Stimulated activated CD4-positive, alpha-beta T cell treated with anti-CD3 and anti-CD28 coated beads, Interleukin-1b, Interleukin-23, amount 100 ng/mL, for 48 hours (primary cell): ENCODE measurements around the gene RRP8.
A peak's percentile ranks its signal among the peaks of the same experiment; 100 is the strongest.

Source experiments
- DNase-seq: peaks from one replicate; pipeline ENCODE4 v3.0.0-alpha.2; 2020

RRP8 gene

DNA sequence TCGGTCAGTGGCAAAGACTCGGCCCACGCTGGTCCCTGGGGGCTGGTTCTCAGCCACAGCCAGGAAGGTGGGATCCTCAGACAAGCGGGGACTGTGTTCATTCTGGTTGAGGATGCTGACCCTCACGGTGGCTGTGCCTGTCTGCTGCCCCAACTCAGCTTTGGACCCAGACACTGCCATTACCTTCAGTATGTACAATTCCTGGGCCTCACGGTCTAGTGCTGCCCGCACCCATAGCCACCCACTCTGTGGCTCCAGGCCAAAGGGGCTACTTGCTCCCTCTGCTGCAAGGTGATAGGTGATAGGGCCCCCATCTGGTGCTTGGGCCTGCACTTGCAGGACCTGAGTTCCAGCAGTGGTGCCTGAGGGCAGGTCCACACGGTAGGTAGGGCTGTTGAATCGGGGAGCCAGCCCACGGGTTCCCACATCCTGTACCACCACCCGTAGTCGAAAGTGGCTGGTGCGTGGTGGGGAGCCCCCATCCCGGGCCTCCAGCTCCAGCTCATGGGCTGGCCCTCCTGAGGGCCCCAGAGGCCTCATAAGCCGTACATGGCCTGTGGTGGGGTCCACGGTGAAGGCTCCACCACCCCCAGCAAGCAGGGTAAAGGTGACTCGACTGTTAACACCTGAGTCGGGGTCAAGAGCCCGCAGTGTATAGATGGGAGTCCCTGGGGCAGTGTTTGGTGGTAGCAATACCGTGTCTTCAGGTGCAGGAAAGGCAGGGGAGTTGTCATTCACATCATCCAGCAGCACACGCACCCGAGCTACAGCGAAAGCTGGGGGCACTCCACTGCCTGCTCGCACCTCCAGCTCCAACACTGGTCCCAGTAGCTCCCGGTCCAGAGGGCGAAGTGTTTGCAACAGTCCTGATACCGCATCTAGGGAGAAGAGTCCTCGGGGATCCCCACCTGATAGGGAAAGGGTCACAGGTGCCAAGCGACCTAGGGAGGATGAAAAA lies 29.0 kb upstream of the RRP8 start:
- DNase-seq: no peak

- no peak for DNase-seq
Measured at GRCh38 chr11:6631361-6631890, 28.0 kb upstream of the RRP8 start.

- no peak for DNase-seq
Measured at GRCh38 chr11:6630632-6631291, 27.3 kb upstream of the RRP8 start.

GRCh38 chr11:6629892-6630631 lies 26.6 kb upstream of the RRP8 start:
- no peak for DNase-seq

DNA sequence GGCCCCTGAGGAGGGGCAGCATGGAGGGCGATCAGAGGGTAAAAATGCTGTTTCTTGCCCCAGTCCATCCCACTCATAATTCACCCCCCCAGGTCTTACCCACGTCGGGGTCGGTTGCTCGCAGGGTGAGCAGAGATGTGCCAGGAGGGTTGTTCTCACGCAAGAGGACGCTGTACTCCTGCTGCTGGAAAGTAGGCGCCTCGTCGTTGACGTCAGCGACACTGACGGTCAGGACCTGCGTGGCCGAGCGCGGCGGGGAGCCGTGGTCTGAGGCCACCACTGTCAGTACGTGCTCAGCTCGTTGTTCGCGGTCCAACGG lies 26.1 kb upstream of the RRP8 start:
- DNase-seq: no peak

DNA sequence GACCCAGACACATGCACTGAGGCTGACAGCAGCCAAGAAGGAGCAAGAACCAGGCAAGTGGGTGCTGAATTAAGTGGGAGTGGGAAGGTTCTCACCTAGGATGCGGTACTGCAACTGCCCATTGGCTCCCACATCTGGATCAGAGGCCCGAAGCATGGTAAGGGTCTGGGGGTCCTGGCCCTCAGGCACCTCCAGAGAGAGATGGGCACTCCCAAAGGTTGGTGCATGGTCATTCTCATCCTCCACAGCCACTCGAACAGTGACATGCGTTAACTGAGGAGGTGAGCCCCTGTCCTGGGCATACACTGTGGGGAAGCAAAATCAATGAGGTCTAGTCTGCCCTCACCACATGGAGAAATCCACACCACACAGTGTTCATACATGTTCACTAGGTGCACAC lies 25.1 kb upstream of the RRP8 start:
- no peak for DNase-seq

DNA sequence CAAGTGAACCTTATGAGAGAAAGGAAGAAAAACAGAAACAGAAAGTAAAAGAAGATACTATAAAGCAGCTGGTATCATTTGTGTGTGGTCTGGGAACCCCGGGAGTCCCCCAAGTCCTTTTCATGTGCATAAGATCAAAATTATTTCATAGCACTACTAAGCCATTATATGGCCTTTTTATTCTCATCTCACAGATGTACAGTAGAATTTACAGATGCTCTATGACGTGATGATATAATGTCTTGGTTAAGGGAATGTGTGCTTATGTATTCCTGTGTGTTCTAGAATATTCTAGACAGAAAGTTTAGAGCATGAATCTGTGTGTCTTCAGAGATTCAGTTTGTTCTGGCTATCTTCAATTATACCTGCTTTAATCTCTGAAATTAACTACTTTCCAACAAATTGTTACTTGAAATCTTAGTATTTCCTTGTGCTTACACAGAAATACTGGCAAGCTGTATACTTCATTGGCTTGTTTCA lies 24.4 kb upstream of the RRP8 start:
- DNase-seq: no peak

DNA sequence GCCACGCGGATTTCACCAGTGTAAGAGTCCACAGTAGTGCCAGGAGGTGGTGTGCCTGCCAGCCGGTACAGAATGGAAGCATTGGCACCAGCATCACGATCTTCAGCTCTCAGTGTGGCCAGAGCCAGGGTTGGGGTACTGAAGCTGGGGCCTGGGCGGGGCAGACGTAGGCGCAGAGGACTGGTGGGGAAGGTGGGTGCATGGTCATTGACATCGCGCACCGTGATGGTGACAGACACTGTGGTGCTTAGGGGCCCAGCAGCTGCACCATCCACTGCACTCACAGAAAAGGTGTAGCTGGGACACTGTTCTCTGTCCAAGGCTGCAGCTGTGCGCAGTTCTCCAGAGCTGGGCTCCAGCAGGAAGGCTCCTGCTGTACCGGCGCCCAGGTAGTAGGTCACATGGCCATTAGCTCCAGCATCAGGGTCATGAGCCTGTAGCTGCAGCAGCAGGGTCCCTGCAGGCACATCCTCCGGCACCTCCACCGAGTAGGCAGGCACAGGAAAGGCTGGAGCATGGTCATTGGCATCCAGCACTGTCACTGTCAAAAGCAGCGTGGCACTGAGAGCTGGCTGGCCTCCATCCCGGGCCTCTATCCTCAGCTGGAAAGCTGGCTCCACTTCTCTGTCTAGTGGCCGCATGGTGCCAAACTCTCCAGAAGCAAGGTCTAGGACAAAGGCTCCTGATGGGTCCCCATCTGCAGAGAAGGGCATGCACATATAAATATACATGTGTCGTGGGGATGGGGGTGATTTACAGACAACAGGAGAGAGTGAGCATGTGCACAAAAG lies 23.8 kb upstream of the RRP8 start:
- DNase-seq: no peak

DNA sequence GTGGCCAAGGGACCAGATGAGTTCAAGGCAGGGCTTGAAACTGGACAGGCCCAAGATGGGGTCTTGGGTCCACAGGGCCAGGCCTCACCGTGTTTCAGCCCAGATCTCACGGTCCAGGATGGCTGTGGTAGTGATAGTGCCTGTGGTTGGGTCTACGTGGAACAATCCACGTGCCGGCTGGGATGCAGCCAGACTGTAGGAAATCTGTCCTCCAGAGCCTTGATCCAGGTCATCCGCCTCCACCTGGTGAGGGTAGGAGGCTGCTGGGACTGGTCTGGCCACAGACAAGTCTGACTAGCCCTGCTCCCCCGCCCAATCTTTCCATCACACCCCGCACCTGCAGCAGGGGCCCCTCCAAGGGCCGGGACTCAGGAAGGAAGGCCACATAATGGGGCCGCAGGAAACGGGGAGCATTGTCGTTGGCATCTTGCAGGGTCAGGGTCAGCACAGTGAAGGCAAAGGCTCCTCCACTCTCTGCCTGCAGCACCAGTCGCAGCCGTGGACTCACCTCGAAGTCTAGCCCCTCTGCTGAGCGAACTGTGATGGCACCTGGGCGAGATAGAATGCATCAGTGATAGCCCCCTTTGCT lies 22.5 kb upstream of the RRP8 start:
- no peak for DNase-seq

DNA sequence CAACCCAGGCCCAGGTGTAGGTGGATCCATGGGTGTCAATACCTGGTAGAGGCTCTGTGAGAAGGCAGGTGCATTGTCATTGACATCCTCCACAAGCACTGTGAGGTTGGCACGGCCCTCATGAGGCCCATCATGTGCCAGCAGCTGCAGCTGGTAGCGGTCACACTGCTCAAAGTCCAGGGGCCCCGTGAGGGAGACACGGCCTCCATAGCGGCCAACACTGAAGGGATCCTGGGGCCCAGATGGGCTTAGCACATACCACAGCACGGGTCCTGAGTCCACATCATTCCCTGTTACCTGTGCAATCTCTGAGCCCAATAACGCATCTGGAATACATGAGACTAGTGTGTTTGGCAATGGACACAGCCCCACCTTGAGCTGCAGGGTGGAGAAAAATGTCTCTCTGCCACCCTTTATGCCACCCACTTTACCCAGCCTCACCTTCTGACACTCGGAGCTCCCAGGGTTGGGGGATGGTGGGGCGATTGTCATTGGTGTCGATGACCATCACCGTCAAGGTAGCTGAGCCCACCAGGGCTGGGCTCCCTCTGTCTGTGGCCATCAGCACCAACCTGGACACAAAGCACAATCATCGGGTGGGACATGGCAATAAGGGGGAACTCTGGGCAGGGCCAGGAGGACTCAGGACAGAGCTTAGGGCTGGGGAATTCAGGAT lies 21.9 kb upstream of the RRP8 start:
- DNase-seq: no peak

- DNase-seq: no peak
Measured at GRCh38 chr11:6623391-6624363, 20.3 kb upstream of the RRP8 start.

GRCh38 chr11:6622261-6623171 lies 19.1 kb upstream of the RRP8 start:
- no peak for DNase-seq

GRCh38 chr11:6621711-6622211 lies 18.3 kb upstream of the RRP8 start:
- DNase-seq: no peak

- no peak for DNase-seq
Measured at GRCh38 chr11:6620636-6621035, 17.2 kb upstream of the RRP8 start.

GRCh38 chr11:6619004-6619745 lies 15.8 kb upstream of the RRP8 start, which contains the start of gene TPP1:
Gene TPP1, minus strand, starts transcription at chr11:6619422. Its CDS starts 22 bp downstream, at chr11:6619400.
- peak; percentile 86 for DNase-seq

DNA sequence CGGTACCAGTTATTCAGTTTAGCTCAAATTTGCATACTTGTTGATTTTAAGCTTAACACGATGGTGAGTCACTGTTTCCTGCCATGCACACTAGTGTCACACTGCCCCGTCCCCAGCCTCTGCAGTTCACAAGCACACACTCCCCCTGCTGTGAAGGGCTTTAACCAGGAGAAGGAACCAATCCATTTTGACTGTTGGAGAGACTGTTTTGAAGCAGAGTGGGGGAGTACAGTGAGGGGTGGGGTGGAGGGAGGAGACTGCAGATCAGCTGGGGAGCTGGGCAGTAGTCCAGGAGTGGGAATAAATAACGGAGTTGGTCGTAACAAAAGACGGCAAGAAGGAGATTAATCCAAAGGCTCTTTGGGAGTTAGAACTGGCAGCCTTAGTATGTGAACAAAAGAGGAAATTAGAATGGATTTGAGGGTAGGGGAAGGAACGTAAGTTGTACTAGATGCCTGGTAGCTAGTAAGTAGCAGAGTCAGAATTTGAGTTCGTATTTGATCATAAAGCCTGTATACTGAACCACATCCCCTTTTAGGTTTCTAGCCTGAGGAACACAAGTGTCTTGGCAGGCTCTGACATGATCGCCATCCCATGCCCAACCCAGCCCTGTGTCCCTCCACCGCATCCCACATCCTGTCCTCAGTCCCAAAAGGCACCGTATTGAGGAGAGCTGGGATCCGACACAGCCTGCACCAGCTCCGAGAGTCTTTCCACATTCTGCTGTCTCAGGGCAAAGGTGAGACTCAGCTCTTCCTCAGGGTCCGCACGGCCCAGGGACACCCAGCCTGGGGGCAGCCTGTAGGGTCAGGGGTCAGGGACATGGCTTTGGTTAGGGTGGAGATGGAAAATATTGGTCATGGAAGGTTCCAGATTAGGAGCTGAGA lies 14.9 kb upstream of the RRP8 start:
- DNase-seq: peak; percentile 71

DNA sequence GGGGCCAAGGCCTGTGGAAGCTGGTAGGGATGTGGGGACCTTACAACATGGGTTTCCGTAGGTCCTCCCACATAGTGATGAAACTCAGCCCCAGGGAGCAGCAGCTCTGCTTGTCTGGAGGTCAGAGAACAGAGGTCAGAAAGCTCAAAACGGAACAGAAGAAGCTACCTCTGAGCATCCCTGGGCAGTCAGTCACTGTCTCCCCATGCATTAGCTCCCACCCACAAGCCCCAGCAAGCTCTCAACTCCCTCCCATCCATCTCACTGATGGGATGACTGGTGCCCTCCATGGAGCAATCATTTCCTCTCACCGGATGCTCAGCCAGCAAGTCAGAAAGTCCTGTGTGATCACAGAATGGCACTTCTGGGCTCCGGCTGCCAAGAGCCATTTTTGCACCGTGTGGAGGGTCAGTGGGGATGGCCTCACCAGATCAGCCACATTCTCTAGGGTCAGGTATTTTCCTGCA lies 13.9 kb upstream of the RRP8 start:
- DNase-seq: no peak
